ENCODE measurements around the gene ADI1. TPM values are rescaled to one million over a fixed set of nuclear protein-coding genes. Genes with fewer than 3 reads are reported as not detected.
A peak's percentile ranks its signal among the peaks of the same experiment; 100 is the strongest.

ADI1 gene
- total and polyA plus RNA-seq, 2 donors: 41.9 to 78.3 TPM

DNA sequence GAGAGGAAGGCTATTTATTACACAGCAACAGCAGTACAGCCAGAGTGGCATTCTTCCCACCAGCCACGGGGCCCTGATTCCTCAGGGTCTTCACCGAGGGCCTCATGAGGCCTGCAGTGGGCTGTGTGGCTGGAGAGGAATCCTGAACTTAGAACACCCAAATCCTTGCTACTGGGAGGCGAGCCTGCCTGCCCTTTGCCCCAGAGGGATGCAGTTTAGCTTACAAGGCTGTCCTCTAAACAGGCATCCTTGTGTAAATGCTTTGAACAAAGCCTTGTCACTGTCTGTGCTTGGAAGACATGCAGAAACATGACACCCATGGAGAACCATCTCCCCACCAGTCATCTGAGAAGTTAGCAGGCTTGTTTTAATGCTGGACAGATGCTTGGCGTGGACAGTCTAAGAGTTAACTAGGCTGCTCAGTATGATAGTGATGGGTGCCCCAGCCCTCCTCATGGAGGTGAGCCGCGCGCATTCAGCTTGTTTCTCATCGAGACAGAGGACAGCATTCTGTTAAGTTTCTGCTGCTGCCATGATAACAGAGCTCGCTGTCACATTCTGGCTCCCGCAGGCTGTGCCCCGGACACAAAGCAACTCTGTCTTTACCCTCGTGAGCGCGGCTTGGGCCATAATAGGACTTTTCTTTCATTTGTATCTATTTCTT, 42.9 kb downstream of the ADI1 start:
- 67% methylated on average over 14 of the region's 14 CpGs for WGBS
- Histone ChIP-seq H3K4me3 (ENCODE audit: low read depth, low read length) (no peak overlapping the region), H3K27ac (ENCODE audit: low read depth) (no peak overlapping the region), H3K4me1 (ENCODE audit: insufficient read depth) (no peaks in the 10 kb centered on the region), H3K36me3 (ENCODE audit: insufficient read depth) (no peaks in the 10 kb centered on the region)
- DNase-seq (ENCODE audit: extremely low spot score): no peak

DNA sequence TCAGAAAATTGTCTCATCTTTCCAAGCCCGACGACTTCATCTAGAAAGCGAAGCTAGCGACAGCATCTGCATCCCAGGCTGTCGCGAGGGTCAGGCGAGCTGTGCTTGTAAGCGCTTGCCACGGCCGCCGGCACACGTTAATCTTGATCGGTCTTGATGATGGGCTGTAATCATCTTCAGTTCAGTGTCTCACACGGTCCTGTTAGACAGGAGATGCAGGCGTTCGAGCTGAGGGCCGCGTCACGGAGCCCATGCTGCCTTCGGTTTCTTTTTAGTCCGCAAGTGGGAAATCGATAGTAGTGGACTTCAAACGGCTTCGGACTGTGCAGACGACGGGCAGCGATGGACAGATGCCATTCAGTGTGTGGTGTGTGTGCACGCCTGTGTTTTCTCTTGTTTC, 43.6 kb downstream of the ADI1 start:
- no peak for DNase-seq (ENCODE audit: extremely low spot score)
- WGBS: 91% methylated on average over 28 of the region's 28 CpGs
- Histone ChIP-seq H3K4me3 (ENCODE audit: low read depth, low read length) (no peak overlapping the region), H3K36me3 (ENCODE audit: insufficient read depth) (no peaks in the 10 kb centered on the region), H3K4me1 (ENCODE audit: insufficient read depth) (no peaks in the 10 kb centered on the region), H3K27ac (ENCODE audit: low read depth) (no peak overlapping the region)

DNA sequence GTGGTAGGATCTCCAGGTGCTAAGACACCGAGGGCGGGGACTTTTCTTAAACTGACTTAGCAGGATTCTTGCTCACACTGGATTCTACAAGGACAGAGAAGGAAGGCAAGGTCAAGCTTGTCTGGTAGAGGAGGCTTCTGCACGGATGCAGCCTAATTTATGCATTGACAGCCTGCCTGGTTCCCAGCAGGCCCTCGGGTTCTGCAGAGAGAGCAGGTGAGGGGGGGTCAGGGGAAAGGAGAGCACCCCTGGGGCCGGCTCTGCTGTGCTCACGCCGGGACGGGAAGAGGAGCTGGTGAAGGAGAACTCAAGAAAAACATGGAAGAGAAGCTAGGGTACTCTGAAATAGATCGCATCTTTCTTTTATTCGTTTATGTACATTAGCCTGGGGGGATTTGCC, 46.4 kb downstream of the ADI1 start:
- Histone ChIP-seq H3K27ac (ENCODE audit: low read depth) (no peak overlapping the region), H3K4me1 (ENCODE audit: insufficient read depth) (no peaks in the 10 kb centered on the region), H3K4me3 (ENCODE audit: low read depth, low read length) (no peak overlapping the region), H3K36me3 (ENCODE audit: insufficient read depth) (no peaks in the 10 kb centered on the region)
- 71% methylated on average over 10 of the region's 10 CpGs for WGBS
- DNase-seq (ENCODE audit: extremely low spot score): no peak

DNA sequence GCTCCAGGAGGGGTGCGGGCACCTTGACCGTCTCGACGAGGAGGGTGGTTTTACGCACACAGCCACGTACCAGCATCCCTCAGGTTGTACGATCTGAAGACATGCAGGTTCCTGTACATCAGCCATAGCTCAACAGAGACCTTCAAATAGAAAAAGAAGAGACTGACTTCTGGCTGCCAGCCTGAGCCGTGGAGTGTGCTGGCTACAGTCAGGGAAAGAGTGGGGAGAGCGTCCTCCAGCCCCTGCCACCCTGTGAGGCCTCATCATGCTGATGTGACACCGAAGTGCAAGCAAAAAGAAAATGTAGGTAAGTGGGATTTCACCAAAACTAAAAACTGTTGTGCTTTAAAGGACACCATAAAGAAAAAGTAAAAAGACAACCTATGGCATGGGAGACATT, 47.0 kb downstream of the ADI1 start:
- WGBS: 81% methylated on average over 10 of the region's 10 CpGs
- no peak overlapping the region for H3K4me3 ChIP-seq (ENCODE audit: low read depth, low read length)
- no peaks in the 10 kb centered on the region for H3K36me3 ChIP-seq (ENCODE audit: insufficient read depth)
- H3K4me1 ChIP-seq (ENCODE audit: insufficient read depth): no peaks in the 10 kb centered on the region
- DNase-seq (ENCODE audit: extremely low spot score): no peak
- H3K27ac ChIP-seq (ENCODE audit: low read depth): no peak overlapping the region

DNA sequence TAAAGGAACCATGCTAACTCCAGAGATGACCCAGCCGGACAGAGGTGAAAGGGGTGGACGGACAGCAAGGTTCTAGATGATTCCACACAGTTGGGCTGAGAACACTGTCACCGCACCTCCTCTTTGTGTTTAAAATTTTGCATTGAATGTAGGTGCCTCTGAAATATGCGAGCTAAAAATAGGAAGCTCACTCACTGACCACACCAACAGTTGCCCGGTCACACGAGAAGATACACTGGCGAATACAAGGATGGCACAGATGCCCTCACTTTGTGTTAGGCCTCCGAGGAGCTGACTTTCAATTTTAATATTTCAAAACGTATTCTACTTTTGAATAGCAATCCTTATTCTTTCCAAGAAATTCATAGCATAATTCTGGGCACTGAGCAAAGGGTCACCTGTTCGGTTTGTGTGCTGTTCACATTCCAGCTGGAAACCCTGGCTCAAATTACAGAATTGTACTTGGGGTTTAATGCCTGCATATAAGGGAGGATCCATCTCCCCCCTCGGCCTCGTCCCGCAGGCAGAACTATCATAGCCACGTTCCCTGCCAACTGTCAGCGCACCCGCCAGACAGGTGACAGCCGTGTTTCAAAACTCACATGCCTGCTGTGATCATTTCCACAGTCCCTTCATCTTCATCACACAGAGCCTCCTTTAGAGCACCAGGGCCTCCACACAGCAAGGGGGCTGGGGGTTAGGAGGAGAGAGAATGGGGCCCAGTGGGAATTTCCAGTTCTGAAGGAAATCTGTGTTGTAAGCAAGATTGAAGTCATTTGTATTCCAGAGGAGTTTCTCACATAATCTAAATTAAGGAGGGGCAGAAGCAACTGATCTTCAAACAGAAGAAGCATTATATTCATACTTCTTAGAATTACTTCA, 48.2 kb downstream of the ADI1 start:
- H3K27ac ChIP-seq (ENCODE audit: low read depth): no peak overlapping the region
- no peaks in the 10 kb centered on the region for H3K4me1 ChIP-seq (ENCODE audit: insufficient read depth)
- no peaks in the 10 kb centered on the region for H3K36me3 ChIP-seq (ENCODE audit: insufficient read depth)
- WGBS: 82% methylated on average over 17 of the region's 17 CpGs
- H3K4me3 ChIP-seq (ENCODE audit: low read depth, low read length): no peak overlapping the region
- no peak for DNase-seq (ENCODE audit: extremely low spot score)

DNA sequence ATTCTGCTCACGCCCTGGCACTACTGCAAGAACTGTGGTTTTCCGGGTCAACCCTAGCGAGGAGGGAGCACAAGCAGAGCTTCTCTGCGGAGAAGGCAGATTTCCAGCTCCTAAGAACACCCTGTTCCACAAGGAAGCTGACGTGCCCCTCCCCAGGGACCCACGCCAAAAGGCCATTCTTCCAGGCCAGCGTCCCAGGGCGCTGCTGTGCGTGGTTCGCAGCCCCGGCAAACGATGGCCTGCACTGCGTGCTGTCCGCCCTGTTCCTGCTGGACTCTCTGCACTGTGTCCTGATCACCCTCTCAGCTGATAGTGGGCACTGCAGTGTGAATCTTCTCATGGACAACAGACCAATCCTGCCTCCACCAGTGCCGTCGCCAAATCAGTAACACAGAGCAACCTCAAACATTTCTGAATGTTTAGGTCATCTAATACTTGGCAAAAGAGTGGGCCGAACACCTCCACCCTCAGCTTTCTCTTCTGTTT, 49.1 kb downstream of the ADI1 start:
- H3K36me3 ChIP-seq (ENCODE audit: insufficient read depth): no peaks in the 10 kb centered on the region
- 63% methylated on average over 17 of the region's 17 CpGs for WGBS
- peak overlapping the region; percentile 25 for H3K27ac ChIP-seq (ENCODE audit: low read depth)
- no peaks in the 10 kb centered on the region for H3K4me1 ChIP-seq (ENCODE audit: insufficient read depth)
- H3K4me3 ChIP-seq (ENCODE audit: low read depth, low read length): no peak overlapping the region
- DNase-seq (ENCODE audit: extremely low spot score): no peak

DNA sequence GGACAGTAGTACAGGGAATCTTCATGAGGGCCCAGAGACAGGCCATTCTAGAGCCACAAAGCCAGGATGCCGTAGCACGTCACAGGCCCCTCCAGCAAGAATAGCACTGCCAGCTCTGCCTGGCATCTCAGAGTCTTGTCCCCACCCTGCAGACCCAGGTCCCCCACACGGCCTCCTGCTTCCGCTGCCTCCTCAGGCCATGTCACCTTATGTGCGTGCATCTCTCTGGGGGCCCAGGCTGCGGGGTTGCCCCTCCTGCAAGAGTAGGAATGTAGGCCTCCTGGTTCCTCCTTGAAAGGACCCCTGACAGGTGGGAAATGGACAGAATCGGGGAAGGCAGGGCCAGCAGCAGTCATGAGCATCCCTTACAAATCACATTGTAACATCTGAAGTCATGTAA, 49.8 kb downstream of the ADI1 start:
- Histone ChIP-seq H3K36me3 (ENCODE audit: insufficient read depth) (no peaks in the 10 kb centered on the region), H3K4me3 (ENCODE audit: low read depth, low read length) (no peak overlapping the region), H3K27ac (ENCODE audit: low read depth) (no peak overlapping the region), H3K4me1 (ENCODE audit: insufficient read depth) (no peaks in the 10 kb centered on the region)
- WGBS: 95% methylated on average over 7 of the region's 7 CpGs
- DNase-seq (ENCODE audit: extremely low spot score): no peak

DNA sequence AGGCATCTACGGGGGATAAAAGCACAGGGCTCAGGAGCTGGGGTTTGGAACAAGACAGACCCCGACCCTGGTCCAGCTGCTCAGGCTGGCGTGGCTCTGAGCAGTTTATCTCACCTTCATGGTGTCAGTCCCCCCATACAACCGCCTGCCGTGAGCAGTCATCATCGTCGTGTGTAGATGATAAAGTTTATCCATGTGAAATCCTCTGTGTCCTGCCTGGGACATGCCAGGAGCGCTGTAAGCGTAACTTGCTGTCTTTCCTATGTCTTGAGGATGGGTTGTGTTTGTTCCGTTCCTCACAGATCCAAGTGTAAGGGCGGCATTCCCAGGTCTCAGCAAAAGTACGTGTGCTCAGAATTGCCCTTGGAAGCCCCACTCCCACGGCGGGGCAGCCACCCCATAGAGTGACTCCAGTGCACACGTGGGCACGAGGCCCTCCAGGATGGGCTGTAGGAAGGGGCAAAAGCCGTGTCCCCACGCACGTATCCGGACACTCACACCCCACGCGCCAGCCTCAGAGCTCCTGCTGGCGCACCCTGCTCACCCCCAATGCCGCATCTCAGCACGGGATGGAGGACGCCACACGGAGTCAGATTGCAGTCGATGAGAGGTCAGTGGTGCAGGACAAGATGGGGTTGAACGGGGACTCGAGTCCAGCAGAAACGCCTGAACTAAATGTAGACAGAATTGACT, 50.9 kb downstream of the ADI1 start:
- no peaks in the 10 kb centered on the region for H3K36me3 ChIP-seq (ENCODE audit: insufficient read depth)
- DNase-seq (ENCODE audit: extremely low spot score): no peak
- H3K4me3 ChIP-seq (ENCODE audit: low read depth, low read length): no peak overlapping the region
- H3K27ac ChIP-seq (ENCODE audit: low read depth): no peak overlapping the region
- 91% methylated on average over 31 of the region's 31 CpGs for WGBS
- no peaks in the 10 kb centered on the region for H3K4me1 ChIP-seq (ENCODE audit: insufficient read depth)

DNA sequence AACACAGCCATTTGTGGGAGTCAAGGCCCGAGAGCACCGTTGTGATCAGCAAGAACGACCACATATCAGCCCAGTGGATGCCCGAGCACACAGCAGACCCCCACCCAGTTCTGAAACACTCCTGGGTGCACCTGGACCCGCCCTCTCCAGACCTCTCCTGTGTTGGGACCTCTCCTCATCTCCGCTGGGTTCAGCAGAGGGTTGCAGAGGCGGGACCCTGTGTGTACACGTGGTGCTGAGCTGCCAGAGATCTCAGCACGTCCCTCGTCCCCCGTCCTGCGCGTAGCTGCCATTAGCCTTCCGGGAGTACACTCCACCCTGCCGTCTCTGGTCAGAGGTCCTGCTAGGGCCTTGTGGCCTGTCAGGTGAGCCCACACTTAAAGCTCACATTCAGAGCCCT, 51.7 kb downstream of the ADI1 start:
- DNase-seq (ENCODE audit: extremely low spot score): no peak
- Histone ChIP-seq H3K4me3 (ENCODE audit: low read depth, low read length) (no peak overlapping the region), H3K27ac (ENCODE audit: low read depth) (no peak overlapping the region), H3K4me1 (ENCODE audit: insufficient read depth) (no peaks in the 10 kb centered on the region), H3K36me3 (ENCODE audit: insufficient read depth) (no peaks in the 10 kb centered on the region)
- 93% methylated on average over 15 of the region's 15 CpGs for WGBS

DNA sequence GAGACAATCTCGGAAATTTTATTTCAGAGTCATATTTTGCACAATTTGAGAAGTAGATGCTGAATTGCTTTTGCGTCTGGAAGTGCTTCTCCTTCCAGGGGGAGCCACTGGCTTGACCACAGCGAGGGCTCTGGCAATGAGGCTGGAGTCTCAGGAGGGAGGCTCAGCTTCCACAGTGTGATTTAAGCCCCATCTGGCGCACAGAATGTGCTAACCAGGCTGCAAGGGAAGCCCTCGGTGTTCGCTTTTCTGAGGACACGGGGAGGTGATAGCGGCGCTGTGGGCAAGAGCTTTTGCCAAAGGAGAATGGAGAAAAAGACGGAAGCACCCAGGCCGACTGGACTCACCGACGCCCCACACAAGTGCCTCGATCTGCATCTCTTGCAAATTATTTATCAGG, 52.4 kb downstream of the ADI1 start:
- H3K4me1 ChIP-seq (ENCODE audit: insufficient read depth): no peaks in the 10 kb centered on the region
- H3K36me3 ChIP-seq (ENCODE audit: insufficient read depth): no peaks in the 10 kb centered on the region
- 91% methylated on average over 14 of the region's 14 CpGs for WGBS
- no peak for DNase-seq (ENCODE audit: extremely low spot score)
- no peak overlapping the region for H3K4me3 ChIP-seq (ENCODE audit: low read depth, low read length)
- no peak overlapping the region for H3K27ac ChIP-seq (ENCODE audit: low read depth)

DNA sequence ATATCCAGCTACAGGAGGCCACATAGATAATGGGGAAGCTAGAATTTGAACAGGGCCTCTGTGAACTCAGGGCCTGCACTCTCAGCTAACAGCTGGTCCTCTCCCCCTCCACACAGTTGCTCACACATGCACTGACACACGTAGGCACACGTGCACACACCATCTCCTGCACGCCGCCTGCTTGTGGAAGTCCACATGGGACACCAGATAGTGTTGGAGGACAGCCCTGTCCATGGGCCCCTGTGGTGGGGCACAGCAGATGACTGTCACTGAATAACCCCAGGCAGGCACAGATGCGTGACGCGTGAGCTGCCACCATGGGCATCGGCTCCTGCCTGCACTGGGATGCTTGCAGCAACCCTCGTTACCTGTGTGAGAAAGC, 52.9 kb downstream of the ADI1 start:
- no peak overlapping the region for H3K27ac ChIP-seq (ENCODE audit: low read depth)
- WGBS: 95% methylated on average over 9 of the region's 9 CpGs
- DNase-seq (ENCODE audit: extremely low spot score): no peak

DNA sequence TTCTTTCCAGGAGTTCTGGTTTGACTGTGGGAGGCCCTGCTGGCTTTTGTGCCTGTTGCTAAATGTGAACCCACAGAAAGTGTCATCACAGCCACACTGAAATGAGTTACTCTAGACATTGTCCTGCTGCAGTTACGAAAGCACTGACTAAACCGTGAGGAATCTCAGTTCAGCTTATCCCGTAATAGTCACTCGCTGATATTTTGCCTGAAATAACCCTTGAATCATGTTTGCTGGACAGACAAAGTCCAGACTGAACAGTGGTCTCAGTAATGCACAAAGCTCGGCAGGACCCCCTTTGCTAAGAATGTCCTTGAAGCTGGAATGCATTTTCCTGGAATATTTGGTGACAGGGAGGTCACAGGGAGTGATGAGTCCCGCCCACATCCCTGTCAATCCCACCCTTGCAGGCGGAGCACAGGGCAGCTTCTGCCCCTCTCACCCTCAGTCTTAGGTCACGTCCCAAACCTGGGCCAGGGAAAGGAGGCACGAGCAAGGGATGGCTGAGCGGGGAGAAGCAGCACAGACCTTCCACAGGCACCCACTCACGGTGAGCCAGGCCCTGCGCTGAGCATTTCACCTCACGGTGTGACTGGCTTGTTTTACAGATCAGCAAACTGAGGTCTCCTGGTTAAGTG, 53.4 kb downstream of the ADI1 start:
- H3K4me3 ChIP-seq (ENCODE audit: low read depth, low read length): no peak overlapping the region
- H3K36me3 ChIP-seq (ENCODE audit: insufficient read depth): no peaks in the 10 kb centered on the region
- WGBS: 81% methylated on average over 13 of the region's 13 CpGs
- no peak for DNase-seq (ENCODE audit: extremely low spot score)
- no peak overlapping the region for H3K27ac ChIP-seq (ENCODE audit: low read depth)
- no peaks in the 10 kb centered on the region for H3K4me1 ChIP-seq (ENCODE audit: insufficient read depth)

More for the DNA sequence above, 52.9 kb downstream of the ADI1 start:
- Histone ChIP-seq H3K4me3 (ENCODE audit: low read depth, low read length) (no peak overlapping the region), H3K36me3 (ENCODE audit: insufficient read depth) (no peaks in the 10 kb centered on the region), H3K4me1 (ENCODE audit: insufficient read depth) (no peaks in the 10 kb centered on the region)

DNA sequence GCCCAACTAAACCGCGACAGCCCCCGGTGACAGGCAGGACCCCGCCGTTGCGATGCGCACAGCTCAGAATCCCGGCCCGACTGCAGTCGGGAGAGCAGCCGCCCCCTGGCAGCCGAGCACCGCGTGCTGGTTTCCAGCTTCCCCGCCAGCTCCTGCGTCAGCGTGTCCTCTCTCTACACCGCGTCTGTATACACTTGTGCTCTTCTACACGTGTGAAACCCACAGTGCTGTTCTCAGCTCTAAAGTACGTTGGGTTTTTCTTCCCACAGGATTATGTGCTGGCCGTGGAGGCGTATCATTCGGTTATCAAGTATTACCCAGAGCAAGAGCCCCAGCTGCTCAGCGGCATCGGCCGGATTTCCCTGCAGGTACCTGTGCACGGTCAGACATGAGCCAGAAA, 54.0 kb downstream of the ADI1 start:
- DNase-seq (ENCODE audit: extremely low spot score): no peak
- H3K27ac ChIP-seq (ENCODE audit: low read depth): no peak overlapping the region
- H3K4me3 ChIP-seq (ENCODE audit: low read depth, low read length): no peak overlapping the region
- no peaks in the 10 kb centered on the region for H3K36me3 ChIP-seq (ENCODE audit: insufficient read depth)
- 94% methylated on average over 28 of the region's 28 CpGs for WGBS
- H3K4me1 ChIP-seq (ENCODE audit: insufficient read depth): no peaks in the 10 kb centered on the region
